HG02973 (cell line): ENCODE data around the gene CABCOCO1.

Experiments used
- ATAC-seq: cut with Tn5 transposase; IDR thresholded peaks from one replicate; pipeline ENCODE4 v1.9.1; 2021; ENCODE audit warnings: moderate library complexity; ENCODE audit not compliant: unreplicated experiment

CABCOCO1 gene

DNA sequence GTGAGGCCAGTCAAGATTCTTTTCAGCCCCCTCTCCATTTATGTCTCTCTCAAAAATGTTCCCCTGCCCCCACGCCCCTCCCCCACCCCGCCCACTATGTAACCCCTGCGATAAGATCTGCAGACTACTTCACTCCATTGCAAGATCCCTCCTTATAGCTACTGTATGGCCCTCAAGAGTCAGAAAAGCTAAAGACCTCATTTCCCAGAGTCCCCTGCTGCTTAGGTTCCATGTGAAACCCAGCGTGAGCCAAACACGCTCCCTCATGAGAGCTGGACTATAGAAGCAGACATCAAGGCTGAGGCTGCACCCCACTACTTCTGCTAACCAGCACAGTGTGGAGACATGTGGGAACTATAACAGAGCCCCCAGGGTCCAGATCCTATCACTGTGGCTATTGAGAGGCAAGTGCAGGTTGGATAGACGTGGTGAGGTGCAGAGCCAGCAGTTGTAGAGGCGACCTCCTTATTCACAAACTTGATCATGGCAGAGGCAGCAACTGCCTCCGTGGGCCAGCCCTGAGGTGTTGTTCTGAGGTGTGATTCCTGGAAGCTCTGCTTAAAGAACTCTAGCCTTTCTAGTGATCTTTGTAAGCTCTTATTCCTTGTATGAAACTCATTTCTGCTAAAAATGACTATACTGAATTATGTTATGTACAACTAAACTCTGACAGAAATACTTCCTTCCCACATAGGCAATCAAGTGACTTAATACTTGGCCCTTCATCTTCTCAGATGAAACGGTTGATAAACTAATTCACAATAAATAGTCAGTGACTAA is 121.8 kb downstream of the CABCOCO1 start:
- no peak for ATAC-seq

DNA sequence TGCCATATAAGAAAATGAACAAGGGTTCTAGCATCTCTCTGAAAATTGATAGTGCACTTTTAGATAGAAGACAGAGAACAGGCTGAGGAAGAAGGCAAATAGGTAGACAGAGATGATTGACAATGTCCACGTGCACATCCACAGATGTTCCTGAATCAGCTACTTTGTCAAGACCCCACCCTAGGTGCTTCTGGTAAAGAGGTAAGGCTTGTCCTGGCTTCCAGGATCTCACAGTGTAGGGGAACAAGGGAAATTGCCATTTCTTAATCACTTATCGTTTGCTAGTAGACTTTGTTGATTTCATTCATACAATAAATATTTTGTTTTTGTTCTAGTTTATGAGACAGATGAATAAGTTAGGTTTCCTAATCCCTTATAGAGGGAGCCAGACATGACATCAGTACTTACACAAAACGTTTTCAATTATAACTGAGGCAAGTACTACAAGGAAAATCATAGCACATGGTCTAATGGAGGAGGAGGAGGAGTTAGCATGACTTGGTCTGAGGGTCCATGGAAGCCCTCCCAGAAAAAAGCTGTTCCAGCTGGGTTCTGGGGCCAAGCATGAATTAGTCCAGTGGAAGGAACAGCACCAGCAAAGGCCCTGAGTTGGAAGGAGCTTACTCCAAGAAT is 122.9 kb downstream of the CABCOCO1 start:
- no peak for ATAC-seq

DNA sequence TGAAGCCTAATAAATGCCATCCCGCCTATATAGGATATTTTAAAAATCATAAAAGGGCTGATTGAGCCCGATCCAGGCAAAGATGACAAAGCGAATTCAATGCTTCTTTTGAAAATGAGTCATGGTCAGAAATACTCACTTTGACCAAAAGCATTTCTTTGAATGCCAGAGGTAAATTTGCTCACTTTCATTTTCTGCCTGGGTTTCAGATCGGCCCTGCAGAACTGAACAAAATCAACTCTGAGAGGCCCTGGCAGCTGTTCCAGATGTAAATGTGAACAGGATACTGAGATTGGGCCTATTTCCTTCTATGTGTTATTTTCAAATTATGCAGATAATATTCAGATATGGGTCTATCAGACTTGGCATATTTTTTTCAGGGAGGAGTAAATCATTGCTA is 124.0 kb downstream of the CABCOCO1 start:
- ATAC-seq: peak; percentile 99

- ATAC-seq: no peak
Measured at GRCh38 chr10:61787170-61787569, 124.4 kb downstream of the CABCOCO1 start.

DNA sequence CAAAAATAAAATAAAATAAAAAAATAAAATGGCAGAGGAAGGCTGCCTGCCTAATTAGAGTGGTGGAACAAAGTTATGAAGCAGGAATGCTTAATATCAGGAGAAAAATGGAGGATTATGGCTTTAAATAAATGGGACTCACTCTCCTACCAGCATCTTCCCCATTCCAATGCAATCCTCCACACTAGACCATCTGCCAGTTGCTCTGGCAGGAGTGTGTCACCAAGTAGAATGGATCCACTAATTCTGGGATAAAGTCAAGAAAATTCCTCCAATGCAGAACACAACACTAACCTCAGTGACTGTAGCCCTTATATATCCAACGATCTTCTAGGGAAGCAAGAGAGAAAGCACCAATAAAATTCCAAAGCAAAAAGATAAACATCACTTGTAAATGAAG is 126.3 kb downstream of the CABCOCO1 start:
- no peak for ATAC-seq

GRCh38 chr10:61791216-61791615 is 128.5 kb downstream of the CABCOCO1 start:
- no peak for ATAC-seq

GRCh38 chr10:61792097-61792716 is 129.5 kb downstream of the CABCOCO1 start:
- ATAC-seq: no peak

DNA sequence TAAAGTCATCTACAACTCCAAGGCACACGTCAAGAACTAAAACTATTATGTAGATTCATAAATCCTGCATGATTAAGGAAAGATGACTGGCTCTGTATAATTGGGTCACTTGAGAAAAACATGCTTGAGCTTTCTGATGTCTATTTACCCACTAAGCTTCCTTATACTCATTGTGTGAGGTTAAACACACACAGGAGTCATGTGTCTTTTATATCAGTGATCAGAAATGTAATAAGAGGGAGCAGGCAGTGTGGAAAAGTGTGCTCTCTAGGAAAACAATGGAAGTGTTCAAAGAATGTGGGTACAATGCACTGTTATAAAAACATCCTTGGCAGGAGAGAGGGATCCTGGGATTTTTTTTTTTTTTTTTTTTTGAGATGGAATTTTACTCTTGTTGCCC is 130.2 kb downstream of the CABCOCO1 start:
- ATAC-seq: no peak

DNA sequence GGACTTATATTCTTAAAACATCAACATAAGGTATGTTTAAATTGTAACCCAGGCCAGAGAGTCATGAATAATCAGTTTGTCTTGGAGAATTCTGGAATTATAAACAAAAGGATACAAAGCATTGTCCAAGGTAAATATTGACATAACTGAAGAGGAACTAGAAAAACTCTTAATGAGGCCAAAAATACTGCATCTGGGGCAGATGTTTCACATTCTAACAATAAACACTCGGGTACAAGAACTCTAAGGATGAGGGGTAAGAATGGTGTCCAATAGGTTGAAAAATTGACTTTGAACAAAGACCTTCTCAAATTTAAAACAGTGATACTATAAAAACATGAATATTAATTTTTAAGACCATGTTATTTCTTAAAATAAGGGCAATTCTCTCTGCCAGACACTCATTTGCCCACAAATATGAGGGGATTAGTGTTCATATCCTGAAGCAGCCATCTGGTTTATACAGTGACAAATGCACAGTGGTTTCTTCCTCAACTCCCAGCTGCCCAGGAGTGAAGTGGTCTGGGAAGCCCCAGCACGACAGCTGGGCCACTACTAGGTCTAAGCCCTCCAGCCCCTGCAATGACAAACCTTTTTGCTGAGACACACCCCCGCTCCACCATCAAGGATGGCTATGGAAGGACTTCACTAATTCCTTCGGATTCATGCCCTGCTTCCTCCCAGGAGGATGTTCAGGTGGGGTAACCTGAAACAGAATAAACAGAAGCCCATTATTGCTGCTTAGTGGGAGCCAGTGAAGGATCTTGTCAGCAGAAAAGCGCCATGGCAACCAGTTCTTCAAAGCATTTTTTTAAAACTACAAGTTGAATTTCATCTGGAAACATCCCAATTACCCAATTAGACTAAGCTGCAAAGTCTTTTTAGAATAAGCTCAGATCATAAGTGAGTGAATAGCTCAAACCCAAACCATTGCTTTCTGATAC is 131.3 kb downstream of the CABCOCO1 start:
- ATAC-seq: no peak

- ATAC-seq: no peak
Measured at GRCh38 chr10:61795147-61795546, 132.4 kb downstream of the CABCOCO1 start.

DNA sequence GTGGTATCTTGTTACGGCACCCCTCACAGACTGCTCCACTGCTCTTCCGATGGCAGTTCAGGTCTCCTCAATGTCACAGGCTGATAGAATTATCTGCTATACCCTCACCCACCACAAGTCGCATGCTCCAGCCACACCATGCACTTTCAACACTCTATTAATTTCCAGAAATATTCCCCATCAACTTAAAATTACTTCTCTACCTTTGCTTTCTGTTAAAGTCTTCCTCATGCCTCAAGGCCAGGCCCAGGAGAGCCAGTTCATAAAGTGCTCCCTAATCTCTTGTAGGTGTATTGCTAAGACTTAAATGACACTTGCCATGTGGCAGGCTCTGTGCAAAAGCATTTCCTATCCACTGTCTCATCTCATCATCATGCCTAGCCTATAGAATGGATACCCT is 132.8 kb downstream of the CABCOCO1 start:
- ATAC-seq: peak; percentile 53

DNA sequence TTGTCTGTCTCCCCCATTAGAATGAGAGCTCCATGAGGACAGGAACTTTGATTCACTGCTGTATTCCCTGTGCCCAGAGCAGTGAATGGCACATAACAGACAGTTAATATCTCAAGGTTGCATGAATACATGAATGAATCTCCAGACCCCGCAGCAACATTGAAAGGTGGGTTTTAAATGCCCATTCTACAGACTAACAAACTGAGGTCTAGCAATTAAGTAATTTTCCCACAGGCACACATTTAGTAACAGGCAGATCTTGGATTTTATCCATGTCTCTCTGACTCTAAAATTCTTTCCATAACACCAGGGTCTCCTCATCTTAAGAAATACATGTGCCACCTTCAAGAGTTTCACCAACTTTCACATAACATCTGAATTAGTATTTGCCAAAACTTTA is 134.1 kb downstream of the CABCOCO1 start:
- no peak for ATAC-seq

DNA sequence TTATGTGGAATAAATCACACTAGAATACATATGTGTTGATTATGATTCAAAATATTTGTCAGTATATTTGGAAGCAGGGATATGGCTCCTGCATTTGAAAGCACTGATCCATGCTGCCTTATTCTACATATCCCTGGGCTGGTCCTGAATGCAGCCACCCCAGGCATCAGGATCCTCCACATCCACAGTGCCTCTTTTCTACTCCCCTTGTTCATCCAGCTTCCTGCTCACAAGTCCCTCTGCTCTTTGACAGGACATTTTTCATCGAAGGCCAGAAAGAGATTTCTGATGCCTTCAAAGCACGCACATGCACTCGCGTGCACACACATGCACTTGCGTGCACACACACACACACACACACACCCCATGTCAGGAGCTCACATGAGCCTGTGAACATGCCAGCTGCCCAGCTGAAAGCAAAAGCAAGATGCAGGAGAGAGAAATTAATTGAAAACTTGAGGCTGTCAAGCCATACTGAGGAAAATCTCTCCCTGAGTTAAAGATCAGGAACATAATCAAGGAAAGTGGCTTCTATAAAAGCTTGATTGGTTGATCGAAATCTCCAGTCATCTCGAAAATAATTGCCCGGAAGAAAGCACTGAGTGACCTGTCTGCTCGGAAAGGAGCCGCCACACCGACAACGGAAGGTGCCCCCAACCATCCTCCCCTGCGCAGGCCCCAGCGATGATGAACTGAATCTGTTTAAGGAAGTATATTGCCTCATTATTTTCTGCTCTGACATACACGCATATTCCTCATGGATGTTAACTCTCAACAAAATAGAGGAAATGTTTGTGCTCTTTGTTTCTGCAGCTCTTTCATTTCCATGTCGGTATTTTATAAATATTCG is 134.8 kb downstream of the CABCOCO1 start:
- ATAC-seq: no peak

DNA sequence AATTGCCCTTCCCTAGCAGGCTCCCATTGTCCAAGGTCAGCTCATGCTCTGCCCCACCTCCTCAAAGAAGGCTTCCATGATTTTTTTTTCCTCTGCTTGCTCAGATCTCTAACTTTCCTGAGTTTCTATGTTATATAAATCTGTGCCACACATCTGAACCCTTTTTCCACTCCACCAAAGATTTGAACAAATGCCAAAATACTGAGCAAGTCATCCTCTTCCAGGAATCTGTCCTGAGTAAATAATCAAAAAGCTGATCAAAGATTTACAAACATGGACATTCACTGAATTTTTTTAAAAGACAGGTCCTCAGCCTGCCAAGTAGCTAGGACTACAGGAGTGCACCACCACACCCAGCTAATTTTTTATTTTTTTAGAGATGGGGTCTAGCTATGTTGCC is 136.0 kb downstream of the CABCOCO1 start:
- ATAC-seq: no peak

DNA sequence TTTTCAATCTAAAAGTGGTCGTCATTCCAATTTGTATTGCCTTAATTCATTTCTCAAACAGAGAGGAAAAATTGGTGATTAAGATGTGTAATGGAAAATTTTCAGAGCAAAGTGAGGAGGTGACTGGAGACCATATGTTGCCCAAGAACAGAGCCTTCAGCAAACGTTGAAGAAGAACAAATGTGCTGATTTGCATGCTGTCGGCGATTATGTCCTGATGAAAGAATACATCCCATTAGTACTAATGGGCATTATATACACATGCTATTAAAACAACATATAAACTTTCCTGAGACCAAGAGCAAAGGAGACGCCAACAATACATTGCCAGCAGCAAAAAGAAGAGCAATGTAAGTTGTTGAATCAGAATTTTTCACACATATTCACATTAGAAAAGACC is 138.8 kb downstream of the CABCOCO1 start:
- no peak for ATAC-seq

GRCh38 chr10:61803269-61803668 is 140.5 kb downstream of the CABCOCO1 start:
- no peak for ATAC-seq

DNA sequence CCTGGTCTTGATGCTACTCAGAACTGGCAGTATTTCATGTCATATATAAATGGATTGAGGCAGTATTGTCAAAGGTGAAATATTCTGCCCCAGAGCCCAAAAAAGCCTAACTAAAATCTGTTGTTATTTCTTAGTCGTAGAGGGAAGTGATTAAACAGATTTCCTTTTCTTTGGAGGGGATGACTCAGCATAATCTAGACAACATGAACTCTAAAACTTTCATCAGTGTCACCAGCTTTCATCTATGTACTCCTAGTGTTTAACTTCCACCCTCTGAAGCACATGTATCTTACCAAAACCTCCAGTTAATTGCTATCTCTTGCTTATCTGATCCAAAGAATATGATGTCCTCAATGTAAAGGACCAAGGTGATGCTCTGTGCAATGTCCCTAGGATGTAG is 141.7 kb downstream of the CABCOCO1 start:
- ATAC-seq: no peak

GRCh38 chr10:61805091-61805490 is 142.4 kb downstream of the CABCOCO1 start:
- ATAC-seq: no peak

- no peak for ATAC-seq
Measured at GRCh38 chr10:61810263-61810662, 147.5 kb downstream of the CABCOCO1 start.

GRCh38 chr10:61812052-61812721 is 149.5 kb downstream of the CABCOCO1 start:
- ATAC-seq: no peak
